ENCODE measurements around the gene FADS1. TPM values are rescaled to one million over a fixed set of nuclear protein-coding genes. Genes with fewer than 3 reads are reported as not detected.

The FADS1 gene
- total RNA-seq, 4 donors from 2014 or later = 2.2 to 13.8 (median 3.7) TPM

DNA sequence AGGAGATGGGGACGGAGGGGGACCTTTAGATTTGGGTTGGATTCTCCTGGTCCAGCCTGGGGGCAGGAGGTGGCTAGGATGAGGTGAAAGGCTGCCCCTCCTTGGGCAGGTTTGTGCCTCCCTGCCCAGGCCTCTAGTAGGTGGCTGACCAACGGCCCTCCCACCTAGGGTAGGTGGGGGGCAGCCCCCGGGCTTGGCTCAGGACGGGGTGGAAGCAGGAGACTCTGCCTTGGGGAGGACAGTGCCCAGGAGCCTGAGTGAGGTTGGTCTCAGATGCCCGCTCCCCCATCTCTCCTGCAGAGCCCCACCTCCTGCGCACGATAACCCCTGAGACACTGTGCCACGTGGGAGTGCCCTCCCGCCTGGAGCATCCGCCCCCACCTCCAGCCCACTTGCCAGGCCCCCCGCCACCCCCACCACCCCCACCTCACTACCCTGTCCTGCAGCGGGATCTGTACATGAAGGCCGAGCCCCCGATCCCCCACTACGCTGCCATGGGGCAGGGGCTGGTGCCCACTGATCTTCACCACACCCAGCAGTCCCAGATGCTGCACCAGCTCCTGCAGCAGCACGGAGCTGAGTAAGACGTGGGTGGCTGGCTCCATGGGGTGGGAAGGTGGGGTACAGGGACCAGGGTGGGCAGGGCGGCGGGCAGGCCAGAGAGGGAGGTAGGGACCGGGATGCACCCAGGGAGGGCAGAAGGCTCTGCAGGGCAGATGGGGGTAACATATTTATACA is 46.7 kb downstream of the FADS1 start:
- TF ChIP-seq, protein P1, sequence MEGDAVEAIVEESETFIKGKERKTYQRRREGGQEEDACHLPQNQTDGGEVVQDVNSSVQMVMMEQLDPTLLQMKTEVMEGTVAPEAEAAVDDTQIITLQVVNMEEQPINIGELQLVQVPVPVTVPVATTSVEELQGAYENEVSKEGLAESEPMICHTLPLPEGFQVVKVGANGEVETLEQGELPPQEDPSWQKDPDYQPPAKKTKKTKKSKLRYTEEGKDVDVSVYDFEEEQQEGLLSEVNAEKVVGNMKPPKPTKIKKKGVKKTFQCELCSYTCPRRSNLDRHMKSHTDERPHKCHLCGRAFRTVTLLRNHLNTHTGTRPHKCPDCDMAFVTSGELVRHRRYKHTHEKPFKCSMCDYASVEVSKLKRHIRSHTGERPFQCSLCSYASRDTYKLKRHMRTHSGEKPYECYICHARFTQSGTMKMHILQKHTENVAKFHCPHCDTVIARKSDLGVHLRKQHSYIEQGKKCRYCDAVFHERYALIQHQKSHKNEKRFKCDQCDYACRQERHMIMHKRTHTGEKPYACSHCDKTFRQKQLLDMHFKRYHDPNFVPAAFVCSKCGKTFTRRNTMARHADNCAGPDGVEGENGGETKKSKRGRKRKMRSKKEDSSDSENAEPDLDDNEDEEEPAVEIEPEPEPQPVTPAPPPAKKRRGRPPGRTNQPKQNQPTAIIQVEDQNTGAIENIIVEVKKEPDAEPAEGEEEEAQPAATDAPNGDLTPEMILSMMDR (IDR thresholded peaks at IDR 0.05) = no peak
- TF ChIP-seq EP300 (IDR thresholded peaks at IDR 0.05; ENCODE audit: low read depth) (no peak), POLR2A (IDR thresholded peaks at IDR 0.05) (no peak), POLR2AphosphoS5 (IDR thresholded peaks at IDR 0.05) (no peak)
- Histone ChIP-seq H3K4me3 (no peak overlapping the region), H3K36me3 (no peaks in the 10 kb centered on the region), H3K27ac (no peak overlapping the region), H3K4me1 (peaks cover 0 to 3% (median 0%) of the 10 kb centered on the region in 4 donors), H3K27me3 (no peaks in the 10 kb centered on the region), H3K9me3 (no peaks in the 10 kb centered on the region)
- no peak for DNase-seq
- intact Hi-C loops (cut with DNase I; ENCODE audit: low total_unique reads) (no loop called here), in situ Hi-C loops (cut with MboI; ENCODE audit: low pct_ligation_motif_present in 1 of 4, low pct_unique_long_range_greater_than_20kb in 1 of 4, low sequenced_read_pairs in 3 of 4) (no loop called here)
- 94% methylated on average over 19 of the region's 20 CpGs; no CpG with 5 or more reads in 1 of the 2 donors for WGBS, 2 donors (ENCODE audit: low coverage in 1 of 2)

DNA sequence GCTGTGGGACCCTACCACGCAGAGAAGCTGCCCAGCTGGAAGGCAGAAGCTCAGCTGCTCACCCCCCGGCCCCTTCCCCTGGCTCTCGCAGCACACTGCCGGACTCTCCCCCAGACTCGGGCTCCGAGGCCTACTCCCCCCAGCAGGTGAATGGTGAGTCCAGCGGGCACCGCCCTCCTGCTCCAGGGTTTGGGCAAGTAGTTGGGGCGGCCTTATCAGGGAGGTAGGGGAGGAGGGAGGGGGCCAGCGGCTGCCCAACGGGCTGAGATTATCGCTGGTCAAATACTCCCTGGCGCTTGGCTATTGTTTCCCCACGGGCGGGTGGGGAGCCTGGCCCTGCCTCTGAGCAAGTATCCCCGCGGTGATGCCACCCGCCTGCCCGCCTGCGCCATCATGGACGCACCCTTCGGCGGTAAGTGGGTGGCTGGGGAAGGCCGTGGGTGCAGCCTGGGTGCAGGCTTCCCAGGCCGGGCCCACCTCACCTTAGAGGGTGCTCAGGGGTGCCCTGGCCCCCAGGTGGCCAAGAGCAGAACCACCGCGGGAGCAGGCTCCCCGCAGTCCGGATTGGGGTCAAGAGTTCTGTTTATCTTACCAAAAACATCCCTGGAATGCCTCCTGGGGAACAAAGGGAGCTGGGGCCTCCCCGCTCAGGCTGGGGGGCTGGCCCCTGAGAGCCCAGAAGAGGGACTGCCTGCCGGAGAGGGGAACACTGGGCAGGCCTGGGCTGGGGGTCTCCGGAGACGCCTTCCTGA is 47.5 kb downstream of the FADS1 start:
- intact Hi-C loops (cut with DNase I; ENCODE audit: low total_unique reads) = no loop called here
- DNase-seq = no peak
- peaks cover 0 to 3% (median 0%) of the 10 kb centered on the region in 4 donors for H3K4me1 ChIP-seq

DNA sequence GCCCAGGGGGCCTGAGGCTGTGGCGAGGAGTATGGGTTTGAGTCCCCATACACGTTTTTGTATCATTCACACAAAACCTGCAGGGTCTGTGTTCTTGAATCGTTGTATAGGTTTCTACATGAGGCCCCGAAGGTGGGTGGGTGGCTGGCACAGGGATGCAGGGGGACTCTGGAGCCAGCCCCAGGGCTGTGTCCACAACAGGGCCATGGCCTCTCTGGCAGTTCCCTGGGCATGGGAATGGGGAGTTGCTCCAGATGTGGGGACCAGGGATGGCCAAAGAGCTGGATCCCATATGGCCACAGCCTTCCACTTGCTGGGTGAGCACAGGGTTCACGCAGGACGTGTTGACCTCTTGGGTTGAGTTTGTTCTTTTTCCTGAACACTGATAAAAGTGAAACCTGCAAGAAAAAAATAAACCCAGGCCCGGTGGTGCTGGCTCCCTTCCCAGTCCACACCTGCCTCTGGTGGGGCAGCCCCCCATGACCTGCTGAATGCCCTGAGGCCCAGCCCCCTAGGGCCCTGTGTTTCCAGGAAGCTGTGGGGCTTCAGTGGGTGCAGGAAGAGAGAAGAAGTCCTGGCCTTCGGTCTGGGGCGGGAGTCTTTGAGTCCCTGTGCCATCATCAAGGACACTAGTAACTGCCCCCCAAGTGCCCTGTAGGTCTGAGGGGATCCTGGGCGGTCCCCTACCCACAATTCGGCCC is 48.3 kb downstream of the FADS1 start:
- Histone ChIP-seq H3K9me3 (no peaks in the 10 kb centered on the region), H3K4me3 (no peak overlapping the region)

More for the DNA sequence above, 47.5 kb downstream of the FADS1 start:
- H3K36me3 ChIP-seq = no peaks in the 10 kb centered on the region
- in situ Hi-C loops (cut with MboI; ENCODE audit: low pct_ligation_motif_present in 1 of 4, low pct_unique_long_range_greater_than_20kb in 1 of 4, low sequenced_read_pairs in 3 of 4) = no loop called here
- no peak overlapping the region for H3K27ac ChIP-seq
- TF ChIP-seq, protein P1 (IDR thresholded peaks at IDR 0.05) = no peak
- TF ChIP-seq POLR2AphosphoS5 (IDR thresholded peaks at IDR 0.05) = no peak
- no peak for TF ChIP-seq POLR2A (IDR thresholded peaks at IDR 0.05)
- no peak for TF ChIP-seq EP300 (IDR thresholded peaks at IDR 0.05; ENCODE audit: low read depth)
- H3K4me3 ChIP-seq = no peak overlapping the region
- WGBS, 2 donors (ENCODE audit: low coverage in 1 of 2) = 76% methylated on average over 30 of the region's 33 CpGs; no CpG with 5 or more reads in 1 of the 2 donors
- no peaks in the 10 kb centered on the region for H3K27me3 ChIP-seq
- no peaks in the 10 kb centered on the region for H3K9me3 ChIP-seq

More for the DNA sequence above, 48.3 kb downstream of the FADS1 start:
- intact Hi-C loops (cut with DNase I; ENCODE audit: low total_unique reads) (no loop called here), in situ Hi-C loops (cut with MboI; ENCODE audit: low pct_ligation_motif_present in 1 of 4, low pct_unique_long_range_greater_than_20kb in 1 of 4, low sequenced_read_pairs in 3 of 4) (no loop called here)
- peaks cover 0 to 3% (median 0%) of the 10 kb centered on the region in 4 donors for H3K4me1 ChIP-seq
- DNase-seq = peak; percentile 27
- H3K27ac ChIP-seq = no peak overlapping the region
- TF ChIP-seq POLR2A (IDR thresholded peaks at IDR 0.05) (no peak), POLR2AphosphoS5 (IDR thresholded peaks at IDR 0.05) (no peak), EP300 (IDR thresholded peaks at IDR 0.05; ENCODE audit: low read depth) (no peak)
- TF ChIP-seq, protein P1 (IDR thresholded peaks at IDR 0.05) = no peak
- WGBS, 2 donors (ENCODE audit: low coverage in 1 of 2) = 33 to 73% methylated on average over 3 to 11 of the region's 11 CpGs
- H3K36me3 ChIP-seq = no peaks in the 10 kb centered on the region
- no peaks in the 10 kb centered on the region for H3K27me3 ChIP-seq
